Cardiac muscle cell (in vitro differentiated cells and primary cell): Measurements from ENCODE around the gene EBF3. TPM values are rescaled to one million over a fixed set of nuclear protein-coding genes. Genes with fewer than 3 reads are reported as not detected.

ENCODE experiments used
- DNase-seq, 2 donors: peaks; one replicate each; pipeline versions ENCODE4 v3.0.0 to v3.0.0-alpha.2; 2010 to 2017; ENCODE audit warnings: low read depth in 1 of 2, low spot score in 1 of 2
- H3K27ac ChIP-seq: fragments of 200-600 bp; sonication (generic); 2 replicates; pipeline ENCODE4 v1.5.1; 2016
- H3K27me3 ChIP-seq: fragments of 200-600 bp; sonication (generic); 2 replicates; pipeline ENCODE4 v1.6.0; 2016; ENCODE audit warnings: control low read depth
- H3K36me3 ChIP-seq: fragments of 200-600 bp; sonication (generic); 2 replicates; pipeline ENCODE4 v1.5.1; 2016; ENCODE audit warnings: control low read depth
- H3K4me1 ChIP-seq: fragments of 200-600 bp; sonication (generic); 2 replicates; pipeline ENCODE4 v1.8.1; 2017; ENCODE audit warnings: low read depth, mild to moderate bottlenecking, mixed run types
- H3K4me3 ChIP-seq: fragments of 200-600 bp; sonication (generic); 2 replicates; pipeline ENCODE4 v1.5.1; 2016; ENCODE audit warnings: mild to moderate bottlenecking
- H3K9me3 ChIP-seq: fragments of 200-600 bp; sonication (generic); 2 replicates; pipeline ENCODE4 v1.5.1; 2017; ENCODE audit warnings: low read depth, mild to moderate bottlenecking, control low read depth
- polyA plus RNA-seq: library from polyadenylated mRNA; unstranded; fragments of >200 nt; fragmentation: Nextera tagmentation; extraction: Ambion mirVana; gene quantifications from 2 replicates; pipeline ENCODE4 v1.2.1, GENCODE V29; 2016
- total RNA-seq: library from RNA; depleted of rRNA; stranded (reverse); fragments of >200 nt; gene quantifications from 2 replicates; pipeline ENCODE4 v1.2.3, GENCODE V29; 2016
- TF ChIP-seq, protein P1 (sequence below): IDR thresholded peaks from 2 replicates; pipeline ENCODE4 v1.5.1; 2012; ENCODE audit warnings: low read depth, mild to moderate bottlenecking, low read length

EBF3 gene
- total and polyA plus RNA-seq, 2 experiments from 2014 or later: 0.61 to 2.8 TPM

DNA sequence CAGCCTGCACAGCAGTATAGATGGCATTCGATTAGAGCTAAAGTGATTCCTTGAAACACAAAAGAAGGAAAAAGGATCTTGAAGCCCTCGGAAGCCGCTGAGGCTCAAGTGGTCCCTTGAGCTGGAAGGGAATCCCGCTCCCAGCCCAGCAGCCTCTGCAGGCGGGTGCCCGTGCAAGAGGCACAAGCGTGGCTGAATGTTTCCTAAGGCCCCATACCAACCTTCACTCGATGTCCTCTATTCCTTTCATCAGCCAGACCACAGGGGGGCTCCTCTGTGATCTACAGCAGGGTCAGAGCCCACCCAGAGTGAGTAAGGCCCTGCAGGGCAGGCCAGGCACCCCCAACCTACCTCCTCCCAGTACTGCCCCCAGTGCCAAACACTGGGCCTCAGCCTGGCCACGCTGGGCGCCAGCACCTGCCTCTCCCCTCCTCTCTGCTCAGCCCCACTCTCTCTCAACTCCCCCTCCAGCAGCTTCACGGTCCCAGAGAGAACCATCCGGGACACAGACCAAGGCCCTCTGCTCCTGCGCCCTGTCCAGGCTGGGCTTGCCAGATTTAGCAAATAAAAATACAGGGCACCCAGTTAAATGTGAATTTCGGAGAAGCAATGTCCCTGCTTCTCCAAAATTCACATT is 30.5 kb downstream of the EBF3 start:
- Histone ChIP-seq H3K27ac (no peak overlapping the region), H3K4me3 (no peak overlapping the region), H3K27me3 (no peaks in the 10 kb centered on the region), H3K36me3 (no peaks in the 10 kb centered on the region), H3K4me1 (no peaks in the 10 kb centered on the region), H3K9me3 (no peaks in the 10 kb centered on the region)
- TF ChIP-seq, protein P1, sequence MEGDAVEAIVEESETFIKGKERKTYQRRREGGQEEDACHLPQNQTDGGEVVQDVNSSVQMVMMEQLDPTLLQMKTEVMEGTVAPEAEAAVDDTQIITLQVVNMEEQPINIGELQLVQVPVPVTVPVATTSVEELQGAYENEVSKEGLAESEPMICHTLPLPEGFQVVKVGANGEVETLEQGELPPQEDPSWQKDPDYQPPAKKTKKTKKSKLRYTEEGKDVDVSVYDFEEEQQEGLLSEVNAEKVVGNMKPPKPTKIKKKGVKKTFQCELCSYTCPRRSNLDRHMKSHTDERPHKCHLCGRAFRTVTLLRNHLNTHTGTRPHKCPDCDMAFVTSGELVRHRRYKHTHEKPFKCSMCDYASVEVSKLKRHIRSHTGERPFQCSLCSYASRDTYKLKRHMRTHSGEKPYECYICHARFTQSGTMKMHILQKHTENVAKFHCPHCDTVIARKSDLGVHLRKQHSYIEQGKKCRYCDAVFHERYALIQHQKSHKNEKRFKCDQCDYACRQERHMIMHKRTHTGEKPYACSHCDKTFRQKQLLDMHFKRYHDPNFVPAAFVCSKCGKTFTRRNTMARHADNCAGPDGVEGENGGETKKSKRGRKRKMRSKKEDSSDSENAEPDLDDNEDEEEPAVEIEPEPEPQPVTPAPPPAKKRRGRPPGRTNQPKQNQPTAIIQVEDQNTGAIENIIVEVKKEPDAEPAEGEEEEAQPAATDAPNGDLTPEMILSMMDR: no peak
- no peak for DNase-seq

GRCh38 chr10:129932751-129933433 is 31.2 kb downstream of the EBF3 start:
- Histone ChIP-seq H3K4me1 (no peaks in the 10 kb centered on the region), H3K27me3 (no peaks in the 10 kb centered on the region), H3K36me3 (no peaks in the 10 kb centered on the region), H3K9me3 (no peaks in the 10 kb centered on the region), H3K27ac (no peak overlapping the region), H3K4me3 (no peak overlapping the region)
- TF ChIP-seq, protein P1: no peak
- DNase-seq: no peak

DNA sequence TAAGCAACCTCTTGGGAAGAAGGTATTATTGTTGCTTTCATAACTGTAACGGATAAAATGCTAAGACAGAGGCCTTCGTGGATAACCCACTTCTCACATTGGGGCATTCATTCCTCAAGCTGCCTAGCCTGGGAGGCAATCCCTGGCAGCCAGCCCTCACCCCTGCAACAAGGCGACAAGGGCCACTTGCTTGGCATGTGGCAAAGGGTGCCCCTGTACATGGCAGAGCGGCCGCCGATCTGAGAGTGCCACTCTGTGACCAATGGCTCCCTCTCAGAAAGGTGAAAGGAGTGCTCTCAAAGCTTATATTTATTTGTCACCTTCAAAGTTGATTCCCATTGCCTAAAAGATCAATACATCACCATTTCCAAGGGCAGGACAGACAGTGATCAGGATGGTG is 31.9 kb downstream of the EBF3 start:
- no peak for DNase-seq
- H3K27me3 ChIP-seq: no peaks in the 10 kb centered on the region

DNA sequence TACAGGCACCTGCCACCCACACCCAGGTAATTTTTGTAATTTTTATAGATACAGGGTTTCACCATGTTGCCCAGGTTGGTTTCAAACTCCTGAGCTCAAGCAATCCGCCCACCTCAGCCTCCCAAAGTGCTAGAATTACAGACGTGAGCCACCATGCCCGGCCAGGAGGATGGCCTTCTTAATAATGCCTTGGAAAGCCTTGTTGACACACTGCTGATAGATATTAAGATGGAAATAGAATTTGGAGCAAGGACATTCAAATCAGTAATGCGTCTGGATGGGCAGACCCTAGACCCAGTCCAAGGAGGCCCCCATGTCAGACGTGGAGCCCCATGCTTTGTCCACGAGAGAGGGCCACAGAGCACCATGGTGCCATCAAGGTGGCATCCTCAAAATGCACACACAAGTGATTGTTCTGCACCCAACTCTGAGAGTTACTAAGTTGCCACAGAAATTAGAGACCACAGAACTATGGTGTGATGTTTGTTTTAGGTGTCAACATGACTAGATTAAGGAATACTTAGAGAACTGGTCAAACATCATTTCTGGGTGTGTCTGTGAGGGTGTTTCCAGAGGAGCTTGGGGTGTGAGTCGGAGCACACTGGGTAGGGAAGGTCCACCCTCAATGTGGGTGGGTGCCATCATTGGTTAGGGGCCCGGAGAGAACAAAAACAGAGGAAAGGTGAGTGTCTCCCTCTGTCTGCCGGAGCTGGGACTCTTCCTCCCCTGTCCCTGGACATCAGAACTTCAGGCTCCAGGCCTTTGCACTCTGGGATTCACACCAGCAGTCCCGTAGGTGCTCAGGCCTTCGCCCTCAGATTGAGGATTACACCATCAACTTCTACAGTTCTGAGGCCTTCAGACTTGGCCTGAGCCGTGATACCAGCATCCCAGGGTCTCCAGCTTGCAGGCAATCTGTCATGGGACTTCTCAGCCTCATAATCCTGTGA is 34.5 kb downstream of the EBF3 start:
- H3K4me3 ChIP-seq: no peak overlapping the region
- no peaks in the 10 kb centered on the region for H3K9me3 ChIP-seq
- no peaks in the 10 kb centered on the region for H3K4me1 ChIP-seq
- H3K36me3 ChIP-seq: no peaks in the 10 kb centered on the region
- H3K27ac ChIP-seq: no peak overlapping the region
- DNase-seq: no peak
- TF ChIP-seq, protein P1: peak; percentile 6
- no peaks in the 10 kb centered on the region for H3K27me3 ChIP-seq

More for the DNA sequence above, 31.9 kb downstream of the EBF3 start:
- H3K27ac ChIP-seq: no peak overlapping the region
- no peaks in the 10 kb centered on the region for H3K4me1 ChIP-seq
- H3K9me3 ChIP-seq: no peaks in the 10 kb centered on the region
- H3K36me3 ChIP-seq: no peaks in the 10 kb centered on the region
- TF ChIP-seq, protein P1: no peak
- no peak overlapping the region for H3K4me3 ChIP-seq

- H3K9me3 ChIP-seq: no peaks in the 10 kb centered on the region
- H3K27ac ChIP-seq: no peak overlapping the region
- H3K4me1 ChIP-seq: no peaks in the 10 kb centered on the region
- no peaks in the 10 kb centered on the region for H3K27me3 ChIP-seq
- DNase-seq: no peak
- no peak overlapping the region for H3K4me3 ChIP-seq
- TF ChIP-seq, protein P1: no peak
- no peaks in the 10 kb centered on the region for H3K36me3 ChIP-seq
These were observed 36.5 kb downstream of the EBF3 start for GRCh38 chr10:129927351-129928120.
